ENCODE data around the gene TGM2. TPM values are rescaled to one million over a fixed set of nuclear protein-coding genes. Genes with fewer than 3 reads are reported as not detected.

Gene TGM2
- total and polyA plus RNA-seq, 9 of the 15 experiments (the other 6 are each of a cell fraction or from before 2014, with no cell fraction given), result 5.5 to 78.5 (median 37.6) TPM

DNA sequence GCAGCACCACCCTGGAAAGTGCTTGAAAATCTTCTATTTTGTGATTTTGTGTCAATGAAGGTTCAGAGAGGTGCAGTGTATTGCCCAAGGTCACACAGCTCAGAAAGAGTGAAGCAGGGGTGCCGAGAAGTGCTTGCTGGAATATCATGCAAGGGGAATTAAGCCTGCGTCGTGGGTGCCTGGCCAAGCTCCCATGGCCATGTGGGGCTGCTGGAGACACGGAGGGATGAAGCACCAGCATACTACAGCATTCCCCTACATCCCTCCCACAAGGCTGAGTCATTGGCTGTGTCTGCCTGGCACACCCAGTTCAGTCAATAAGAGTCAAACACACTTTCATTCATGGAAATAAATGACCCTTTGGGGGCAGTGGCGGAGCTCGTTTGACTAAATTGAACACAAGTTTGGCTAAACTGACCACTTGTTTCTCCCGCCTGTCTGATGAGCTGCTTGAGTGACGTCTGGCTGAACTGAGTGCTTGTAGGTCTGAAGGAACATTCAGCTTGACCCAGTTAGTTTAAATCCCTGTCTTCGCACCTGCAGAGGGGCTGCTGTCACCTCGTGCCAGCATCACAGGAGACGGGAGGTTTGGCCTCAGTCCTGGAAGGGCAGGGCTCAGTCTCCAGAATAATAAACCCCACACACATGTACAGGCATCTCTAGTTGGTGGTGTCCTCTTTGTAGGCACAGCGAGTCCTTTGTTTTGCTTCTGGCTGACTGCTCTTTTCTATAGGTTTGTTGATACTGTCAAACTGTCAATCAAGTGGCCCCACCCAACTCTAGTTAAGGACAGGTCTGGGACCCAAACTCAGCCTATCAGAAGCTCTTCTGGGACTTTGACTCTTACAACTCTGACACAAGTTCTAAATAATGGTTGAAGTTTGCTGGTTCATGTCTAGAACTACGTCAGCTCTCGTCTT is 8.4 kb upstream of the TGM2 start (continued):
- no peak for TF ChIP-seq ZNF282 (CRISPR knock-in tag; IDR thresholded peaks at IDR 0.05)
- no peak for TF ChIP-seq RBFOX2 (IDR thresholded peaks at IDR 0.05; ENCODE audit: low read depth, low read length)
- TF ChIP-seq MLLT1 (IDR thresholded peaks at IDR 0.05), result no peak
- no peak for TF ChIP-seq AFF1 (IDR thresholded peaks at IDR 0.05; ENCODE audit: low read depth in 1 of 2, partially characterized antibody in 2 of 2)
- peak; percentile 20 to 71 for TF ChIP-seq E2F6 (IDR thresholded peaks at IDR 0.05; ENCODE audit: borderline replicate concordance in 1 of 2, extremely low read depth in 1 of 2, insufficient read depth in 1 of 2, insufficient read length in 1 of 2, low read depth in 1 of 2, low read length in 1 of 2, poor library complexity in 1 of 2, severe bottlenecking in 1 of 2)
- no peak for TF ChIP-seq ZKSCAN1 (IDR thresholded peaks at IDR 0.05; ENCODE audit: low read depth, low read length)
- no peak for TF ChIP-seq NELFE (IDR thresholded peaks at IDR 0.05; ENCODE audit: insufficient read depth, insufficient read length)
- TF ChIP-seq HSF4 (CRISPR knock-in tag; IDR thresholded peaks at IDR 0.05; ENCODE audit: borderline replicate concordance), result no peak
- TF ChIP-seq SP2 (IDR thresholded peaks at IDR 0.05; ENCODE audit: extremely low read depth, low read depth, low read length, poor library complexity, severe bottlenecking), result no peak
- no peak for TF ChIP-seq SRSF3 (IDR thresholded peaks at IDR 0.05; ENCODE audit: insufficient read depth, low read length)
- TF ChIP-seq THRAP3 (IDR thresholded peaks at IDR 0.05; ENCODE audit: borderline replicate concordance), result no peak
- no peak for TF ChIP-seq ATF1 (CRISPR knock-in tag; IDR thresholded peaks at IDR 0.05)
- no peak for TF ChIP-seq ATF1 (tag; IDR thresholded peaks at IDR 0.05)
- no peak for TF ChIP-seq KLF1 (tag; IDR thresholded peaks at IDR 0.05)
- no peak for TF ChIP-seq CHD4 (IDR thresholded peaks at IDR 0.05; ENCODE audit: insufficient read depth, insufficient replicate concordance, low read depth, low read length, poor library complexity, severe bottlenecking)
